Measurements from ENCODE around the gene LMO4.

Gene LMO4

GRCh38 chr1:87328272-87329050 lies at the start of gene LMO4:
Gene LMO4, plus strand, starts transcription at chr1:87328880. Its CDS starts 3,136 bp downstream, at chr1:87332016.
- TF ChIP-seq CTCF (conservative IDR thresholded peaks at IDR 0.05) = no peak
- H3K27ac ChIP-seq = peak within 1 kb of the TSS; percentile 91

- no peak for TF ChIP-seq CTCF (conservative IDR thresholded peaks at IDR 0.05)
- H3K27ac ChIP-seq = no peak overlapping the region
Observed at GRCh38 chr1:87279536-87279875, 49.2 kb upstream of the LMO4 start.

GRCh38 chr1:87279966-87280535 lies 48.6 kb upstream of the LMO4 start:
- TF ChIP-seq CTCF (conservative IDR thresholded peaks at IDR 0.05) = no peak; the same call in 1 of the 2 replicates
- no peak overlapping the region for H3K27ac ChIP-seq

- TF ChIP-seq CTCF (conservative IDR thresholded peaks at IDR 0.05) = no peak
- no peak overlapping the region for H3K27ac ChIP-seq
Observed at GRCh38 chr1:87284456-87285240, 44.0 kb upstream of the LMO4 start.

- no peak for TF ChIP-seq CTCF (conservative IDR thresholded peaks at IDR 0.05)
- H3K27ac ChIP-seq = no peak overlapping the region
Observed at GRCh38 chr1:87291107-87291506, 37.6 kb upstream of the LMO4 start.

- H3K27ac ChIP-seq = no peak overlapping the region
Observed at GRCh38 chr1:87292684-87293493, 35.8 kb upstream of the LMO4 start.

More at GRCh38 chr1:87292684-87293493, 35.8 kb upstream of the LMO4 start:
- peak; percentile 81 for TF ChIP-seq CTCF (conservative IDR thresholded peaks at IDR 0.05)

Data from VCaP (cell line).